ENCODE results near the gene LAYN. TPM values are rescaled to one million over a fixed set of nuclear protein-coding genes. Genes with fewer than 3 reads are reported as not detected.

The LAYN gene
- total and polyA plus RNA-seq, 3 experiments from 2014 or later = 0.21 to 1.4 (median 0.85) TPM

DNA sequence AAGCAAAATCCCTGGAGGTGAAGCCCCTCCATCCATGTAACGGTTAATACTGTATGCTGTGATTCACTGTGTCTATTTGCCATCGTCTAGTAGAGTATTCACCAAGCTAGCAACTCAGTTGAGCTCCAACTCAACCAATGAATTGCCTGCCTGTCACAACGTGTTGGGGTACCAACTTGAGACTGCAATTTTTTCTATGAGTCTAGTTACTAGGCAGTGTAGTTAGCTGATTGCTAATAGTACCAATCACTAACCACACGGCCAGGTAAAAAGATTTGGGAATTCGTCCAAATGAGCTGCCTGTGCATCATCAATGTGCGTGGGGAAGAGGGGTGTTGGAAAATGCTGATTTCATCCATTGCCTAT, 27.3 kb upstream of the LAYN start:
- H3K27me3 Mint-ChIP-seq = peaks cover 41 to 58% of the 10 kb centered on the region in 2 donors
- POLR2A ChIA-PET = no interaction called here
- no peak overlapping the region for H3K4me3 ChIP-seq (ENCODE audit: low read length)

DNA sequence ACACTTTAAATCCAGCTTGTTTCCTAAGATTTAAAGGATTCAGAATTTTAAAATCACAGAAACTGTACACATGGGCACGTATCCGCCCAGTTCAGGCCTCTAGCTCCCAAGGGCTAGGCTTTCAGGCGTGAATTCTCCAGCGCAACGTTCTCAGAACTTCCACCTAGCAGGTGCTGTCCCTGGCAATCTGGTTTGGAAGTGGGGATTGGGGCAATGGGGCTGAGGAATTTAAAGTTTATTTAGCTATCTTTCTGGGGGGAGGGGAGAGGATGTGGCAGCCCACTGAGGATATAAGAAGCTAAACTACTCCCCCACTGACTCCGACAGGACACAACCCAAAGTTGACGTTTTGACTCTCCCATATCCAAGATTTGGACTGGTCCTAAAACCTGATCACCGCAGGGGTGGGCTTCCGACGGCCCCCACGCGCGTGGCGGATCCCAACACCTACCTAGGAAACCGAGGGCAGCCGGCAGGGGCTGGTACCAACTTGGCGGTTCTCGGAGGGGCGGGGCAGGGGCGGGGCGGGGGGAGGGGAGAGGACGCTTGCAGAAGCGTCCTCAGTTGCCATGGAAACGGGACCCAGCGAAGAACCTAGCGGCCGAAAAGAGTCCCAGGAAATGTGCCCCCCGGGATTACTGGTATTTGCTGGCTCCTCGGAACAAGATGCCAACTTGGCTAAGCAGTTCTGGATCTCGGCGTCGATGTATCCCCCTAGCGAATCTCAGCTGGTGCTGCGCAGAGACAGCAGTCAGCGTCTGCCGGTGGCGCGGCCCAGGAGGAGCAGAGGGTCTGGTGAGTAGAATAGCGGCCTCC, 26.1 kb upstream of the LAYN start, which contains the start of gene HOATZ:
Gene HOATZ (plus strand): TSS at position 563 of the 816 bp plus-strand sequence. CDS start 7 bp downstream, at position 570.
- POLR2A ChIA-PET = no interaction called here
- no peak for DNase-seq
- Histone ChIP-seq H3K4me1 (ENCODE audit: insufficient read depth, low read length) (no peaks in the 10 kb centered on the region), H3K27me3 (ENCODE audit: insufficient read depth, low read length, poor library complexity, severe bottlenecking) (peaks cover 15% of the 10 kb centered on the region), H3K27ac (ENCODE audit: low read depth, low read length) (no peak within 1 kb of the TSS), H3K4me3 (ENCODE audit: low read length) (no peak within 1 kb of the TSS), H3K36me3 (ENCODE audit: insufficient read depth, low read length) (no peaks in the 10 kb centered on the region), H3K9me3 (ENCODE audit: low read length) (no peaks in the 10 kb centered on the region)
- Mint-ChIP-seq H3K27me3 (peaks cover 38 to 50% of the 10 kb centered on the region in 2 donors), H3K9me3 (peaks cover 0 to 3% (median 0%) of the 10 kb centered on the region in 5 donors), H3K27ac (no peak within 1 kb of the TSS), H3K4me1 (peaks cover 7 to 24% (median 14%) of the 10 kb centered on the region in 3 donors), H3K36me3 (peaks cover 0 to 6% (median 4%) of the 10 kb centered on the region in 3 donors), H3K4me3 (peak within 1 kb of the TSS in 5 of 7 donors; percentile 6 to 61 (median 49))
- CTCF ChIA-PET = no interaction called here

More for the DNA sequence above, 27.3 kb upstream of the LAYN start:
- Histone ChIP-seq H3K27me3 (ENCODE audit: insufficient read depth, low read length, poor library complexity, severe bottlenecking) (peaks cover 15% of the 10 kb centered on the region), H3K27ac (ENCODE audit: low read depth, low read length) (no peak overlapping the region), H3K4me1 (ENCODE audit: insufficient read depth, low read length) (no peaks in the 10 kb centered on the region), H3K36me3 (ENCODE audit: insufficient read depth, low read length) (no peaks in the 10 kb centered on the region), H3K9me3 (ENCODE audit: low read length) (no peaks in the 10 kb centered on the region)
- H3K4me3 Mint-ChIP-seq = peak overlapping the region in 4 of 7 donors; percentile 2 to 42 (median 31)
- peaks cover 7 to 24% (median 14%) of the 10 kb centered on the region in 3 donors for H3K4me1 Mint-ChIP-seq
- no peak for DNase-seq
- H3K27ac Mint-ChIP-seq = no peak overlapping the region
- H3K36me3 Mint-ChIP-seq = peaks cover 0 to 6% (median 4%) of the 10 kb centered on the region in 3 donors
- peaks cover 0 to 3% (median 0%) of the 10 kb centered on the region in 5 donors for H3K9me3 Mint-ChIP-seq
- CTCF ChIA-PET = no interaction called here

DNA sequence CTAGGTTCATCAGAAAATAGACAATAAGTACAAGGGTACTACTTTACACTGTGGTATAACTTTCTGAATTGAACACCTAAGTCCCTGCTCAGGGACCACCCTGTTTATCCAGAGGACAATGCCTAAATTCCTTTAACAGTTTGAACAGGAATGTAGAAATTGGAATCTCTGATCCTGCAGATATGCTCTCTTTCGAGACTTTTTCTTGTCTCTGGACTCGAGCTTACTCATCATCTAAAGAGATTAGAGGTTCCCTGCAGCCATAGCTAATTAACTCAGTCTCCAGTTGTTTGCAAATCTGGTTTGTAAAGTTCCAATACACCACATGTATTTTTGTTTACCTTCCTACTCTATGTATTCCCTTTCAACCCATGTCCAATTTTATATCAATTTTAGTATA, 24.9 kb upstream of the LAYN start:
- Mint-ChIP-seq H3K4me3 (no peak overlapping the region), H3K27ac (no peak overlapping the region), H3K9me3 (no peaks in the 10 kb centered on the region), H3K27me3 (peaks cover 33 to 46% of the 10 kb centered on the region in 2 donors), H3K4me1 (peaks cover 7 to 24% (median 14%) of the 10 kb centered on the region in 3 donors), H3K36me3 (peaks cover 0 to 3% (median 0%) of the 10 kb centered on the region in 3 donors)
- Histone ChIP-seq H3K27me3 (ENCODE audit: insufficient read depth, low read length, poor library complexity, severe bottlenecking) (peaks cover 15% of the 10 kb centered on the region), H3K4me3 (ENCODE audit: low read length) (no peak overlapping the region), H3K9me3 (ENCODE audit: low read length) (no peaks in the 10 kb centered on the region), H3K4me1 (ENCODE audit: insufficient read depth, low read length) (no peaks in the 10 kb centered on the region), H3K36me3 (ENCODE audit: insufficient read depth, low read length) (no peaks in the 10 kb centered on the region), H3K27ac (ENCODE audit: low read depth, low read length) (no peak overlapping the region)
- POLR2A ChIA-PET = no interaction called here
- CTCF ChIA-PET = no interaction called here
- DNase-seq = no peak

GRCh38 chr11:111518668-111519067, 21.9 kb upstream of the LAYN start:
- Mint-ChIP-seq H3K4me1 (peaks cover 2 to 9% (median 8%) of the 10 kb centered on the region in 3 donors), H3K4me3 (no peak overlapping the region), H3K9me3 (no peaks in the 10 kb centered on the region), H3K36me3 (peaks cover 0 to 3% (median 0%) of the 10 kb centered on the region in 3 donors), H3K27ac (peak overlapping the region in 1 of 8 donors; percentile 58), H3K27me3 (peaks cover 12 to 43% of the 10 kb centered on the region in 2 donors)
- Histone ChIP-seq H3K9me3 (ENCODE audit: low read length) (no peaks in the 10 kb centered on the region), H3K36me3 (ENCODE audit: insufficient read depth, low read length) (no peaks in the 10 kb centered on the region), H3K4me1 (ENCODE audit: insufficient read depth, low read length) (no peaks in the 10 kb centered on the region), H3K27ac (ENCODE audit: low read depth, low read length) (no peak overlapping the region), H3K27me3 (ENCODE audit: insufficient read depth, low read length, poor library complexity, severe bottlenecking) (peaks cover 5% of the 10 kb centered on the region), H3K4me3 (ENCODE audit: low read length) (no peak overlapping the region)
- CTCF ChIA-PET = interaction anchor here (0.6 kb wide), 1 partner anchor 22 kb away, joined by 3 read pairs; no protein-coding TSS in a partner anchor
- no peak for DNase-seq
- POLR2A ChIA-PET = no interaction called here

DNA sequence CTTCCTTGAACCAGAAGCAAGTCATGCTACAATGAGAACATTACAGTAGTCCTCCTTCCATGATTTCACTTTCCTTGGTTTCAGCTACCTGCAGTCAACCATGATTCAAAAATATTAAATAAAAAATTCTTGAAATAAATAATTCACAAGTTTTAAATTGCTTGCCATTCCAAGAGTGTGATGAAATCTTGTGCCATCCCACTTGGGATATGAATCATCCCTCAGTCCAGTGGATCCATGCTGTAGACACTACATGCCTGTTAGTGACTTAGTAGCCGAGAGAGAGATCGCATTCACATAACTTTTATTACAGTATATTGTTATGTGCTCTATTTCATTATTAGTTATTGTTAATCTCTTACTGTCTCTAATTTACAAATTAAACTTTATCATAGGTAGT, 20.0 kb upstream of the LAYN start:
- Mint-ChIP-seq H3K9me3 (no peaks in the 10 kb centered on the region), H3K36me3 (peaks cover 0 to 3% (median 0%) of the 10 kb centered on the region in 3 donors), H3K27ac (no peak overlapping the region), H3K4me1 (no peaks in the 10 kb centered on the region), H3K4me3 (no peak overlapping the region), H3K27me3 (peaks cover 3 to 36% of the 10 kb centered on the region in 2 donors)
- ChIA-PET CTCF (no interaction called here), POLR2A (no interaction called here)
- no peaks in the 10 kb centered on the region for H3K9me3 ChIP-seq (ENCODE audit: low read length)
- no peak overlapping the region for H3K4me3 ChIP-seq (ENCODE audit: low read length)
- DNase-seq = no peak
- no peak overlapping the region for H3K27ac ChIP-seq (ENCODE audit: low read depth, low read length)
- H3K36me3 ChIP-seq (ENCODE audit: insufficient read depth, low read length) = no peaks in the 10 kb centered on the region
- H3K4me1 ChIP-seq (ENCODE audit: insufficient read depth, low read length) = no peaks in the 10 kb centered on the region
- H3K27me3 ChIP-seq (ENCODE audit: insufficient read depth, low read length, poor library complexity, severe bottlenecking) = no peaks in the 10 kb centered on the region

DNA sequence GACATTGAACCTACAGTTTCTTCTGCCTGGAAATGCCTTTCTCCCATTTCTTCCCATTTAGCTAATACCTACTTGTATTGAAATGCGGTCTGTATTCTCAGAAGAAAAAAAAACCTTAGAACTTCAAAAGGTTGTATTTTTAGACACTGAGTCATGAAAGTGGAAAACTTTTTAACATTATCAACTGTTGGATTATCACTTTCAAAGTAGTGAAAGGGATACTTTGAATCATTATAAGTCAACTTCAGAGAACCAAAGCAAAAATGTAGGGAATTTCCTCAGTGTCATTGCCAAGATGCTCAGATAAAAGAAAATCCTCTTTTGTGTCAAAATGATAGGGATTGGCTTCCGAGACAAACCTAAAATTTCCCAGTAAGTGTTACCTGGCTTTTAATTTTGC, 19.4 kb upstream of the LAYN start:
- Histone ChIP-seq H3K9me3 (ENCODE audit: low read length) (no peaks in the 10 kb centered on the region), H3K36me3 (ENCODE audit: insufficient read depth, low read length) (no peaks in the 10 kb centered on the region), H3K27ac (ENCODE audit: low read depth, low read length) (no peak overlapping the region), H3K4me3 (ENCODE audit: low read length) (no peak overlapping the region), H3K27me3 (ENCODE audit: insufficient read depth, low read length, poor library complexity, severe bottlenecking) (no peaks in the 10 kb centered on the region), H3K4me1 (ENCODE audit: insufficient read depth, low read length) (no peaks in the 10 kb centered on the region)
- no peaks in the 10 kb centered on the region for H3K4me1 Mint-ChIP-seq
- no peaks in the 10 kb centered on the region for H3K9me3 Mint-ChIP-seq
- no peak overlapping the region for H3K4me3 Mint-ChIP-seq
- H3K27ac Mint-ChIP-seq = no peak overlapping the region
- H3K36me3 Mint-ChIP-seq = peaks cover 0 to 3% (median 0%) of the 10 kb centered on the region in 3 donors
- DNase-seq = no peak
- CTCF ChIA-PET = no interaction called here
- peaks cover 3 to 36% of the 10 kb centered on the region in 2 donors for H3K27me3 Mint-ChIP-seq
- POLR2A ChIA-PET = no interaction called here

GRCh38 chr11:111522426-111522825, 18.1 kb upstream of the LAYN start:
- ChIA-PET POLR2A (no interaction called here), CTCF (no interaction called here)
- Mint-ChIP-seq H3K27ac (no peak overlapping the region), H3K27me3 (peaks cover 3 to 36% of the 10 kb centered on the region in 2 donors), H3K4me1 (no peaks in the 10 kb centered on the region), H3K4me3 (no peak overlapping the region), H3K9me3 (no peaks in the 10 kb centered on the region), H3K36me3 (peaks cover 0 to 3% (median 0%) of the 10 kb centered on the region in 3 donors)
- no peaks in the 10 kb centered on the region for H3K4me1 ChIP-seq (ENCODE audit: insufficient read depth, low read length)
- no peaks in the 10 kb centered on the region for H3K36me3 ChIP-seq (ENCODE audit: insufficient read depth, low read length)
- DNase-seq = no peak
- no peaks in the 10 kb centered on the region for H3K27me3 ChIP-seq (ENCODE audit: insufficient read depth, low read length, poor library complexity, severe bottlenecking)
- H3K4me3 ChIP-seq (ENCODE audit: low read length) = no peak overlapping the region
- H3K9me3 ChIP-seq (ENCODE audit: low read length) = no peaks in the 10 kb centered on the region
- H3K27ac ChIP-seq (ENCODE audit: low read depth, low read length) = no peak overlapping the region

DNA sequence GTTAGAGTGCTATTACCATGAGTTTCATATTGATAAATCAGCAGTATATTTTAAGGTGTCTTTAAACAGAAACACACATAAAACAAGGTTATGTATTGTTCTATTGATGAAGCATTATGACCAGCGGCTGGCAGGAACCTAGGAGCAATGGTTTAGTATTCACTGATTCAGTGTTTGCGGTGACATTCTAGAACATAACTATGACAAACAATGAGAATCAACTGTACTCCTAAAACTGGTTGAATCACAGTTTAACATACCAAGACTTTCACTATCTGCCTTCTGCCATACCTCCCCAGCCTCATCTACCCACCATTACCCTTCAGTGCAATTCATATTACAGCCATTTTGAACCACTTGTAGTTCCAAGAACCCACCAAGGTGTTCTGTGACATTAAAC, 17.2 kb upstream of the LAYN start:
- peaks cover 3 to 36% of the 10 kb centered on the region in 2 donors for H3K27me3 Mint-ChIP-seq
- no peak overlapping the region for H3K4me3 ChIP-seq (ENCODE audit: low read length)
- H3K27ac ChIP-seq (ENCODE audit: low read depth, low read length) = no peak overlapping the region
- H3K4me1 ChIP-seq (ENCODE audit: insufficient read depth, low read length) = no peaks in the 10 kb centered on the region
- no peaks in the 10 kb centered on the region for H3K36me3 ChIP-seq (ENCODE audit: insufficient read depth, low read length)
- H3K4me1 Mint-ChIP-seq = no peaks in the 10 kb centered on the region
- no peaks in the 10 kb centered on the region for H3K9me3 Mint-ChIP-seq
- CTCF ChIA-PET = no interaction called here
- H3K27me3 ChIP-seq (ENCODE audit: insufficient read depth, low read length, poor library complexity, severe bottlenecking) = no peaks in the 10 kb centered on the region
- no peak overlapping the region for H3K4me3 Mint-ChIP-seq
- no peak overlapping the region for H3K27ac Mint-ChIP-seq
- DNase-seq = no peak
- no peaks in the 10 kb centered on the region for H3K36me3 Mint-ChIP-seq
- POLR2A ChIA-PET = no interaction called here
- no peaks in the 10 kb centered on the region for H3K9me3 ChIP-seq (ENCODE audit: low read length)

Data from CD8-positive, alpha-beta memory T cell (primary cell).